IPS DF 6.9 (cell line): ENCODE measurements around the gene CCHCR1.

Source experiments
- DNase-seq: peaks from one replicate; pipeline ENCODE4 v3.0.0-alpha.2; 2013; ENCODE audit warnings: low read depth, low spot score
- H3K27ac ChIP-seq: one replicate; pipeline ENCODE4 v1.5.1; 2013; ENCODE audit warnings: low read length, control low read depth
- H3K27me3 ChIP-seq: 2 replicates; pipeline ENCODE4 v1.6.1; 2013; ENCODE audit warnings: mild to moderate bottlenecking, low read length; ENCODE audit not compliant: control insufficient read depth, insufficient read depth
- H3K36me3 ChIP-seq: 2 replicates; pipeline ENCODE4 v1.6.1; 2013; ENCODE audit warnings: low read length; ENCODE audit not compliant: control insufficient read depth, insufficient read depth
- H3K4me1 ChIP-seq: 2 replicates; pipeline ENCODE4 v1.6.1; 2013; ENCODE audit warnings: low read length; ENCODE audit not compliant: control insufficient read depth, insufficient read depth
- H3K4me3 ChIP-seq: 2 replicates; pipeline ENCODE4 v1.5.1; 2013; ENCODE audit warnings: mild to moderate bottlenecking, low read length
- H3K9me3 ChIP-seq: 2 replicates; pipeline ENCODE4 v1.6.1; 2013; ENCODE audit warnings: low read length, inconsistent platforms; ENCODE audit not compliant: control insufficient read depth, insufficient read depth
- WGBS: extraction: QIAGEN DNeasy Blood & Tissue Kit; methylation state at CpG from one replicate; pipeline ENCODE4 v1.1.7; 2013; ENCODE audit warnings: mixed read lengths, missing lambda C conversion rate; ENCODE audit not compliant: insufficient read length, insufficient coverage; 5-methylcytosine and 5-hydroxymethylcytosine counted together

The CCHCR1 gene

GRCh38 chr6:31162463-31163165 lies 5.0 kb upstream of the CCHCR1 start:
- Histone ChIP-seq H3K36me3 (peaks cover 15% of the 10 kb centered on the region; the same call in 1 of the 2 replicates), H3K27ac (no peak overlapping the region), H3K27me3 (no peaks in the 10 kb centered on the region), H3K4me1 (0 out of 2 replicates have a peak, but pooled peaks cover 4% of the 10 kb centered on the region), H3K9me3 (no peaks in the 10 kb centered on the region), H3K4me3 (no peak overlapping the region)
- DNase-seq, result no peak
- WGBS, result no CpG with 5 or more reads among the region's 13 CpGs

DNA sequence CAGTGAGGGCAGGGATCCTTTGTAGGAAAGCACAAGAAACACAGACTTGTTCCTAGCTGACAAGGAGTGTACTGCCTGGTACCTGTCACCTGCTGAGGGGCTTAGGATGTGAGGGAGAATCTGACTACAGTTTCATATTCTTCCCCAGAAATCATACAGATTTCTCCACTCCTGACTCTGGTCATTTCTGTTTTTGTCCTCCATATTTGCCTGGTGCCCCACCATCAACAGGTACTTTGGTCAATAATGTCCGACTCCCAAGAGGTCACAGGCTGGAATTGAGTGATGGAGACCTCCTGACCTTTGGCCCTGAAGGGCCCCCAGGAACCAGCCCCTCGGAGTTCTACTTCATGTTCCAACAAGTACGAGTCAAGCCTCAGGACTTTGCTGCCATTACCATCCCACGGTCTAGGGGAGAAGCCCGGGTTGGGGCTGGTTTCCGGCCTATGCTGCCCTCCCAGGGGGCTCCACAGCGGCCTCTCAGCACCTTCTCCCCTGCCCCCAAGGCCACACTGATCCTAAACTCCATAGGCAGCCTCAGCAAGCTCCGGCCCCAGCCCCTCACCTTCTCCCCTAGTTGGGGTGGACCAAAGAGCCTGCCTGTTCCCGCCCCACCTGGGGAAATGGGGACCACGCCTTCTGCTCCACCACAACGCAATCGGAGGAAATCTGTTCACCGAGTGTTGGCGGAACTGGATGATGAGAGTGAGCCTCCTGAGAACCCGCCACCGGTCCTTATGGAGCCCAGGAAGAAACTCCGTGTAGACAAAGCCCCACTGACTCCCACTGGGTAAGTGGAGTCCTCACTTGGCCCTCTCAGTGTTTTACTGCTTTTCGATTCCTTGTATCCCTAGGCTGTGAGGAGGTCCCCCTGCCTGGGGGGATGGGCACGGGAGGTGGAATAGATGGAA lies 3.9 kb upstream of the CCHCR1 start:
- Histone ChIP-seq H3K36me3 (peaks cover 15% of the 10 kb centered on the region; the same call in 1 of the 2 replicates), H3K4me3 (no peak overlapping the region), H3K9me3 (no peaks in the 10 kb centered on the region), H3K27me3 (no peaks in the 10 kb centered on the region), H3K27ac (no peak overlapping the region), H3K4me1 (peaks cover 4% of the 10 kb centered on the region; the same call in 1 of the 2 replicates)
- no CpG with 5 or more reads among the region's 19 CpGs for WGBS
- DNase-seq, result no peak

- H3K4me1 ChIP-seq, result peaks cover 4% of the 10 kb centered on the region; the same call in 1 of the 2 replicates
- no peak overlapping the region for H3K27ac ChIP-seq
- H3K9me3 ChIP-seq, result no peaks in the 10 kb centered on the region
- H3K27me3 ChIP-seq, result no peaks in the 10 kb centered on the region
- peak overlapping the region; percentile 69; the same call in 1 of the 2 replicates for H3K4me3 ChIP-seq
- peaks cover 15% of the 10 kb centered on the region; the same call in 1 of the 2 replicates for H3K36me3 ChIP-seq
- WGBS, result no CpG with 5 or more reads among the region's 35 CpGs
- DNase-seq, result no peak
Observed at GRCh38 chr6:31158863-31159855, 1.6 kb upstream of the CCHCR1 start.

- H3K27ac ChIP-seq, result no peak within 1 kb of the TSS
Observed at GRCh38 chr6:31158140-31158862, 699 bp upstream of the CCHCR1 start, which contains the start of gene TCF19. Gene TCF19, plus strand, starts transcription at chr6:31158589. Its CDS starts 881 bp downstream, at chr6:31159470.

DNA sequence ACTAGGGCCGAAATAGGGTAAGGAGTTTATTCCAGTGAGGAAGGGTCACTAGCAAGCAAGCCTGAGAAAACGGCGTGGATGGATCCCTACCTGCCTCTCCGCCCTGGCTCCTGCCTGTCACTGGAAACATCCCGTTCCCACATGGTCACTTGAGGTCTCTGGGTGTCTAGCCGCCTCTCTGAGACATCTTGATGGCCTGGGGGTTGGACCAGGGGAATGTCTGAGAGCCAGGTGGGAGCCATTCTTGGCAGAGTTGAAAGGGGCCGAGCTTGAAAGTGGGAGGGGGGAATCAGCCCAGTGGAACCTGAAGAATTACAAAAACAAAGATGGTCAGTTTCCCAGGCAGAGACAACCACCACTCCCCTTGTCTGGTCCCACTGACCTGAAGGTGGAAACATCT lies 961 bp downstream of the CCHCR1 start:
- Histone ChIP-seq H3K36me3 (peaks cover 8% of the 10 kb centered on the region; the same call in 1 of the 2 replicates), H3K9me3 (no peaks in the 10 kb centered on the region), H3K27me3 (no peaks in the 10 kb centered on the region), H3K27ac (no peak overlapping the region), H3K4me3 (no peak overlapping the region), H3K4me1 (peaks cover 2% of the 10 kb centered on the region; the same call in 1 of the 2 replicates)
- no peak for DNase-seq
- WGBS, result no CpG with 5 or more reads among the region's 7 CpGs

More at GRCh38 chr6:31158140-31158862, 699 bp upstream of the CCHCR1 start, which contains the start of gene TCF19:
- H3K9me3 ChIP-seq, result no peaks in the 10 kb centered on the region
- WGBS, result no CpG with 5 or more reads among the region's 65 CpGs
- H3K4me1 ChIP-seq, result peaks cover 4% of the 10 kb centered on the region; the same call in 1 of the 2 replicates
- no peak for DNase-seq
- H3K27me3 ChIP-seq, result no peaks in the 10 kb centered on the region
- H3K4me3 ChIP-seq, result peak within 1 kb of the TSS; percentile 69; the same call in 1 of the 2 replicates
- H3K36me3 ChIP-seq, result peaks cover 9% of the 10 kb centered on the region; the same call in 1 of the 2 replicates

- Histone ChIP-seq H3K27me3 (no peaks in the 10 kb centered on the region), H3K27ac (no peak overlapping the region), H3K9me3 (no peaks in the 10 kb centered on the region), H3K4me1 (peaks cover under 1% of the 10 kb centered on the region; the same call in 1 of the 2 replicates), H3K4me3 (no peak overlapping the region), H3K36me3 (peaks cover 18% of the 10 kb centered on the region)
- no peak for DNase-seq
- no CpG with 5 or more reads among the region's 15 CpGs for WGBS
Observed at GRCh38 chr6:31154436-31154835, 3.2 kb downstream of the CCHCR1 start.

DNA sequence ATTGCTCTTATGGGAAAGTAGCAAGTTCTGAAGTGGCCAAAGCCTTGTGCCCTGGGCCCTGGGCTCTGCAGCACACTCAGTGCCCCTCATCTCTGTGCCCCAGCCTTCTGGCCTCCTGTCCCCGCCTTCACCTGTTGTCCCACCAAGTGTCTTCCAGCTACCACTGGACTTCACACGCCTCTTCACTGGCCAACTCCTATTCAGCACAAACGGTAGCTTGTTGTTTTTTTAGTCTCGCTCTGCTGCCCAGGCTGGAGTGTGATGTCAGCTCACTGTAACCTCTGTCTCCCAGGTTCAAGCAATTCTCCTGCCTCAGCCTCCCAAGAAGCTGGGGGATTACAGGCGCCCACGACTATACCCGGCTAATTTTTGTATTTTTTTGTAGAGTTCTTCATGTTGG lies 4.8 kb downstream of the CCHCR1 start:
- Histone ChIP-seq H3K4me1 (no peaks in the 10 kb centered on the region; the same call in 1 of the 2 replicates), H3K27me3 (no peaks in the 10 kb centered on the region), H3K4me3 (no peak overlapping the region), H3K9me3 (no peaks in the 10 kb centered on the region), H3K36me3 (peaks cover 21% of the 10 kb centered on the region), H3K27ac (no peak overlapping the region)
- DNase-seq, result no peak
- no CpG with 5 or more reads among the region's 7 CpGs for WGBS

DNA sequence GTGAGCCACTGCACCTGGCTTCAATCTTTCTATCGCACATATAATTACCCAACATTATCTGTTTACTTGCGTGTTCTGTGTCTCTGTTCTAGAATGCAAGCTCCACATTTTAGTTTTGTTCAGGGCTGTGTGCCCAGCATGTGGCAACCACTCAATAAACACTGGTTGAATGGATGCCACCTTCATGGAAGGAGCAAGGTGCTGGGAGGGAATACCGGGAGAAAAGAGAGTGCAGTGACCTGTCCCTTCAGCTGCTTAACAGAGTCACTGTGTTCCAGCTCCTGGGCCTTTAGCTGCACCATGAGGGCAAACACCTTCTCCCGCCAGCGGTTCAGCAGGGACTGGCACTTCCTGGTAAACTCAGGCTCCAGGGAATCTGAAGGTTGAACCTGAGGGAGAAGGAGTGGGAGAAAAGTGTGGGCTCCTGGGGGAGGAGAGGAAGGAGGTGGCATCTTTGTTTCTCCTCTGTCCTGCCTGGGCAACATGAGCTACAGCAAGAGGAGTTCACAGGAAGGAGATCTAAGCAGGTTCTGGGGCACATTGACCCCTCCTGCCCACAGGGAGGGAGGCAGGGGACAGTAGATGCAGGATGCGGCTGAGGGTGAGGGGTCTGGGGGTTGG lies 7.7 kb downstream of the CCHCR1 start:
- WGBS, result no CpG with 5 or more reads among the region's 6 CpGs
- no peaks in the 10 kb centered on the region for H3K9me3 ChIP-seq

DNA sequence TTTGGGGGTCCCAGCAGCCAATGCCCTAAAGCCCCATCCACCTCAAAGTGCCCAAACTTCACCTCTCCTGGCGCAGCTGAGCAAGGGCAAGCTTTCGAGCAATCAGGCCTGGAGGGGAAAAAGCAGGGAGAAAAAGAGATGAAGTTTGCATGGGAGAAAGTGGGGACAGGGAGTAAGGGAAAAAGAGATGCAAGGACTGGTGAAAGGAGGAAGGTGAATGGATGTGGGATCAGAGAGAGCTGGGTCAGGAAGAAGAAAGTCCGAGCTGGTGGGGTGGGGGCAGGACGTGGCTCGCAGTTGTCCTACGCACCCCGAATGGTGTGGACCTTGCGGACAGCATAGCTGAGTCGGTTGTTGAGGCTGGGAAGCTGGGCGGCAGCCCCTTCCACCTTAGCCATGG lies 12.2 kb downstream of the CCHCR1 start:
- no peak for DNase-seq
- Histone ChIP-seq H3K27me3 (no peaks in the 10 kb centered on the region), H3K4me1 (peaks cover 1% of the 10 kb centered on the region; the same call in 1 of the 2 replicates), H3K9me3 (no peaks in the 10 kb centered on the region), H3K36me3 (peaks cover 21% of the 10 kb centered on the region), H3K27ac (no peak overlapping the region), H3K4me3 (no peak overlapping the region)
- no CpG with 5 or more reads among the region's 10 CpGs for WGBS

More for the DNA sequence above, 7.7 kb downstream of the CCHCR1 start:
- H3K36me3 ChIP-seq, result peaks cover 21% of the 10 kb centered on the region
- H3K27ac ChIP-seq, result no peak overlapping the region
- no peaks in the 10 kb centered on the region for H3K27me3 ChIP-seq
- H3K4me3 ChIP-seq, result no peak overlapping the region
- H3K4me1 ChIP-seq, result no peaks in the 10 kb centered on the region
- no peak for DNase-seq
